HG03520 (cell line): Measurements from ENCODE around the gene PPP1R14C.
"Not testable (repeated sequence)": the region's sequence is repeated elsewhere in the genome, so short reads cannot be mapped to it uniquely, and the experiment has no call there.

Source experiments
- ATAC-seq: cut with Tn5 transposase; IDR thresholded peaks from one replicate; pipeline ENCODE4 v1.9.1; 2021; ENCODE audit warnings: mild to moderate bottlenecking, moderate library complexity; ENCODE audit not compliant: unreplicated experiment

Gene PPP1R14C

DNA sequence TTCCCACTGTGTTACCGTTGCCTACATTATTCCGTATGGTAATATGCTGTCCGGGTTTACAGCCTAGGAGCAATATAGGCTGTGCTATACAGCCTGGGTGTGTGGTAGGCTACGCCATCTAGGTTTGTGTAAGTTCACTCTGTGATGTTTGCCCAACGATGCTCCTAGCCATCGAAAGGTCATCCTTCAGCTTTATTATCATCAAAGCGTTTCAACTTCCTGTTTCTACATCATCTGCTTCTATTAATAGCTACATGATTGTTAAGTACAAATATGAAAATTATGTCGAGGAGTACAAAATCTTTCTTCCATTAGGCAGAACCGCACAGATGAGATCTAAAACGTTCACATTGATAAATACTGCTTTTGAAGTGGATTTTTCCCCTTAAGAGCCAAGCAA lies 69.9 kb downstream of the PPP1R14C start:
- no peak for ATAC-seq

DNA sequence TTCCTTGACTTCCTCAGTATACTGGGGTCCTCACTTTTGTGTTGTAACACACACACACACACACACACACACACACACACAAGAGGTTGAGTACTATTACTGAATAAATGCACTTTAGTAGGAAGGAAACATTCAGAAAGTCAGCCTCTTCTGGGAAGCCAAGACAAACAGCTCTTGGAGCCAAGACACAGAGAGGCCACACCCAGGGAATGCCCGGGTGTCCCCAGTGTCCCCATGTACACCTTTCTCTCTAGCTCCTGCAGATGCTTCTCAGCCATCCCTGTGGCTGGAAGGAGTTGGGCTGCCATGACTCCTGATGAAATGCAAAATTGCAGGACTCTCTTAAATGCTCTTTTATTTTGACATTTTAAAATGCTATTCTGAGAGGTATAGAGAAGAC lies 70.5 kb downstream of the PPP1R14C start:
- ATAC-seq = no peak

DNA sequence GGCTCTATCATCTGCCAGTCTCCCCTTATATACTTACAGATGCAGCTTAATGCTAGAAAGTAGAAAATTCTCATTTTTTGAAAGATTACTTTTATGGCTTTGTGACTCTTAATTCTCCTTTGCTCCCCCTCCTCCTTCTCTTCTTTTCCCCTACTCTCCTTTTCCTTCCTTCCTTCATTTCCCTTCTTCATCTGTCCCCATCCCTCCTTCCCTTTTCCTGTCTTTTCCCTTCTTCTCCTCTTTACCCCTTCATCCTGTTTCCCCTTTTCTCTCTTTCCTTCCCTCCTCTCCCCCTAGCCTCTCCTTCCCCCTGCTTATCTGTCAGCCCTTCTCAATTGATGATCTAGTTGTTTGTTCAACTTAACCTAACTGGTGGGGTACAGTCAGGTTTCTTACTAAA lies 71.5 kb downstream of the PPP1R14C start:
- ATAC-seq = no peak

DNA sequence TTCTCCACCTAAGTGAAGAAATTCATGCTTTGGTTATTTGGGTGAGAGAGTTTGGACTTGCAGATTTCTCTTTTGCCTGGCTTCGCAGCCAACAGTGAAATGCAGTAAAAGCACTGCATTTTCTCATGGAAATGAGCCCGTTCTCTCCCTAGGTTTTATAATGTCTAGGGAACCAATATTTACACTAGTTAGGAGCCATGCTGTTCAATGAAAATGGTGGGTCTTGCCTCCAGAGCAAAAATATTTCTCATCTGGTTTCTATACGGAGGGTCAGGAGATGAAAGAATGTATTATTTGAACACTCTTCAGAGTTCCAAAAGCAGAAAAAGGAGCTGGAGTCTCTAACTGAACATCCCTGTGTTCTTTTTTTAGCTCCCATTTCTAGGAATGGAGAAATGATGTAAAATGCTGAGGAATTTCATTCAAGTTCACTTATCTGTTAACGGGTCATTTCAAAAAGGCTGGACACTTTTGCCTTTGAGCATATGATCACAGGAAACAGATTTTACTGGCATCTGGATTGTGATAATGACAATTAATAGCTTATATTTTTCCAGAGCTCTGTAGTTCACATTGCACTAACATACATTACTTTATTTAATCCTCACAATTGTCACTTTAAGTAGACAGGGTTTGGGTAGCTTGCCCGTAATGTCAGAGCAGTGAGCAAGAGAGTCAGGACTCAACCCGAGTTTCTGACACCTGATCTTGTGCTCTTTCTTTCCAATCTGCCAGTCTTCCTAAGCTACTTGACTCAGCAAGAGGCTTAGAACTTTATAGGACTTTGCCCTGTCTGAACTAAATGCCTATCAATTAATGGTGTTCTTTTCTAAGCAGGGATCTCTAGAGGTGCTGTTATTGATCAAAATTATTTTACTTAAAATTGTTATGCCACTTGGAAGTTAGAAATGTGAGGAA lies 78.0 kb downstream of the PPP1R14C start:
- ATAC-seq = no peak

- no peak for ATAC-seq
Observed at GRCh38 chr6:150224820-150225219, 82.0 kb downstream of the PPP1R14C start.

GRCh38 chr6:150227281-150227680 lies 84.4 kb downstream of the PPP1R14C start:
- no peak for ATAC-seq

DNA sequence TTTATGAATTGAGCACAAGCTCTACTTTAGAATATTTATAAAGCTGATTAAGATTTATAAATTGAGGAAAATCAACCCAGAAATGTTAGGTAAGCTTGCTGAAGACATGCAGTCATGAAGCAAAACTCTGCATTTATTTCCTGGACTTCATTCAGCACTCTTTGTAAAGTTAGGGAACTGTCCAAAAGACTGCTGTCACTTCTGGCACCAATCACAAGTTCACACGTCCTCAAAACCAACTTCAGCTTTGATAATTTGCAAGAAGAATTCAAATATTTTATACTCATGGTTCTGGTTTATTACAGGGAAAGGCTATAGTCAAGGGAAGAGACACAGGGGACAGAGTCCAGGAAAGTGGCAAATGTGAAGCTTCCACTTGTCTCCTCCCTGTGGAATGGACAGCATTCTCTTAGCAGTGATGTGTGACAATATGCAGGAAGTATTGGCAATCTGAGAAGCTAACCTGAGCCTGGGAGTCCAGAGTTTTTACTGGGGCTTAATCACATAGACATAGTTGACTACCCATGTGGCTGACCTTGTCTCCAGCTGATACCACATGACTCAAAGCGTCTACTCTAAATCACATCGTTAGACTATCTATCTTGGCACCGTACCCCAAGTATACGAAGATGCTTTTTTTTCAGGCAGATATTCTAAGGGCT lies 85.4 kb downstream of the PPP1R14C start:
- ATAC-seq = no peak

DNA sequence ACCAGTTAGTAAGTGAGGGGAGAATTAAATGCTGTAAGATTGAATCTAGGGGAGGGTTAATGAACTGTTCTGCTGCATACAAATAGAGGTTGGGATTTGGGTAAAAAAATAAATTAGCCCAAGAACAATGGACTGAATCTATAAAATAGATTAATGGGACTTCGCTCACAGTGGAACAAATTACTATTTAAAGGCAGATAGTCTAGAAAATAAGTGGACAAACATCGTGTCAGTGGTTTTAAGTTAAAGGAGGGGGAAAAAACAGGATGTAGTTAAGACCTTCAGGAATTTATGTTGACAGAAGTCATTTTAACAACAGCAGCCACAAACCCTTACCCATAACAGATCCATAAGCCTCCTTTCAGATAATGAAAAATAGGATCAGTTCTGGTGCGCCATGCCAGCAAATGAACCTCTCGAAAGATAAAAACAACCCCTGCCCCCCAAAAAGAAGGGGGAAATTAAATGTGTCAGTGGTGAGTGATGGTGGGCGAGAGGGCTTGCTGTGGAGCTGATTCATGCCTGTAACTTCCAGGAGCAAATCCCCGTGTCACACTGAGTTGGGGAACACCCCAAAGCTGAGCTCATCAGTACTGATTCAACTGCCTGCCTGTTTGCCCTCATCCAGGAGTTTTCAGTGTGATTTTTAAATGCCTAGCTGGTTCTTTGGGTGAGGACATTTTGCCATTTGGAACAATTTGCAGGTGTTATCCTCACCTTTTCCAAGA lies 86.8 kb downstream of the PPP1R14C start:
- ATAC-seq = no peak

- no peak for ATAC-seq
Observed at GRCh38 chr6:150230164-150230561, 87.3 kb downstream of the PPP1R14C start.

GRCh38 chr6:150230832-150231524 lies 88.1 kb downstream of the PPP1R14C start:
- no peak for ATAC-seq

DNA sequence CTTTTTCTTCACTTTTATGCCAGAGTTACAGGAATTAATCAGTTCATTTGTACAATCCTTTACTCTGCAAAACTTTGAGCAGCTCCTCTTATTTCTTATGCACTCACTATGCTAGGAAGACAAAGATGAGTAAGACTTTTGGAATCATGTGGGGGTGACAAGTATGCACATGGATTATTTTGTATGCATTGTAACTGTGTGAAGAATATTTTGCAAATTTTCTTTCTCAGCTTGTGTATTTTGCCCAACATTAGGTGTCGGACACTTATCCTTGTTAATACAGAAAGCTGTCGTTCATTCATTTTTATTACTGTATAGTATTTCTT lies 88.6 kb downstream of the PPP1R14C start:
- ATAC-seq = no peak

DNA sequence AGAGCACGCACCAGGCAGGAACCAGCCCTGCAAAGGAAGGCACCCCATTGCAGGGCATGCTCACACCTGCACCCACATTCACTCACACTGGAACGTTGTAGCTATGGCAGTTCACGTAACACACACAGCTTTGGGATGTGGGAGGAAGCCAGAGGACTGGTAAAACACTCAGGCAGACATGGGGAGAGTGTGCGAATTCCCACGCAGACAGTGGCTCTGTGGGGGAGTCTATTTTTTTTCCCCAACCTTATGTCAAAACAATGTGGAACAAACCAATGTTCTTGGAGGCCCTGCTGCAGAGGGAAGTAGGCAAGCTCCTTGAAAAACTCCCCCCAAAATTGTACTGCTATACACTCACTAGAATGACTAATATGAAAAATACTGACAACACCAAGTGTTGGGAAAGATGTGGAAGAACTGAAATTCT lies 91.0 kb downstream of the PPP1R14C start:
- ATAC-seq = no peak

DNA sequence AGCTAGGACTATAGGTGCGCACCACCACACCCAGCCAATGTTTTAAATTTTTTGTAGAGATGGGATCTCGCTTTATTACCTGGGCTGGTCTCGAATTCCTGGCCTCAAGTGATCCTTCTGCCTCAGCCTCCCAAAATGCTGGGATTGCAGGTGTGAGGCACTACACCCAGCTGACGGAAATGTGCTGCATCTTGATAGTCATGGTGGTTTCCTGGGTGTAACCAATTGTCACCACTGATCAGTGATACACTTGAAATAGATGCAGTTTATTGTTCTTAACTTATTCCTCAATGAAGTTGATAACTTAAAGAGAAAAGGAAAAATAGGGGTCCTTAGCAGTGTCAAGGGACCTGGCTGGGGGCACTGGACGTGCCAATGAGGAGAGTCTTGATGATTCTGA lies 92.4 kb downstream of the PPP1R14C start:
- no peak for ATAC-seq

DNA sequence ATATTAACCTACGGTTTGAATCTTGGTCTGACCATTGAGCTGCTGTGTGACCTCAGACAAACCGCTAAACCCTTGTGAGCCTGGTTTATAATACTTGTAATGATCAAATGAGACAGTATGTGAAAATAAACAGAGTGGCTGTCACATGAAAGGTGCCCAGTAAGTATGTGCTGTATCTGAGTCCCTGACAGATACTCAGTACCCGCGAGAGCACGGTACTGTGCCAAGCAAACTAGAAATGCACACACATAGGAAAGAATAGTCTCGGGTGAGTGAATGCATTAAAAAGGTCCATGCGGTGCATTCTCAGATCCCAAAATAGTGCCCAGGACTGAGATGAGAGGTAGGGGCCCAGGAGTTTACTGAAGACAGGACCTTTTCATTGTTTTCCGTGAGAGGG lies 93.3 kb downstream of the PPP1R14C start:
- no peak for ATAC-seq

DNA sequence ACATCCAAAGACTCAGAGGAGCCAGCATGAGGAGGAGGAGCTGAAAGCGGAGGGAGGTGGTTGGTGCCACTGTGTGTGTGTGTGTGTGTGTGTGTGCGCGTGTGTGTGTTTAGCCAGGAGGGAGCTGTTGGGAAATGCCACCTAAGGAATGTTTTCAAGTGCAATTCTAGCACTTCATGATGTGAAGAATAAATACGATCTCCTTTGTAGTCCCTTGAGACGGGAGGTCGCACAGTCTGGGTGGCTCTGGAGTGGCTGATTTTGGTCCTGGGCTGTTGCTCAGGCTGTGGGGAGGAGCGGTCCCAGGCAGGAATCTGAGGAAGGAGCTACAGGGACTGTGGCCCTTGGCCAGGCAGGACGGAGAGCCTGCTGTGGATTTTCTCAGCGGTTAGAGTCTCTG lies 93.7 kb downstream of the PPP1R14C start:
- ATAC-seq = no peak

GRCh38 chr6:150237626-150238025 lies 94.8 kb downstream of the PPP1R14C start:
- ATAC-seq = no peak

- no peak for ATAC-seq
Observed at GRCh38 chr6:150238336-150238741, 95.5 kb downstream of the PPP1R14C start.

GRCh38 chr6:150238846-150239407 lies 96.1 kb downstream of the PPP1R14C start:
- no peak for ATAC-seq

GRCh38 chr6:150241756-150242155 lies 98.9 kb downstream of the PPP1R14C start:
- not testable (repeated sequence) for ATAC-seq

GRCh38 chr6:150243620-150244314 lies 100.9 kb downstream of the PPP1R14C start:
- ATAC-seq = no peak
